Gastroesophageal sphincter (tissue), 2 donors: Measurements from ENCODE around the gene NAV2.

Source experiments
- EP300 ChIP-seq: sonication (generic); formaldehyde crosslinking; IDR thresholded peaks from one replicate; pipeline ENCODE4 v1.6.1; 2017; ENCODE audit warnings: antibody characterized with exemption, mild to moderate bottlenecking
- POLR2A ChIP-seq, 2 donors: fragments of 450-650 bp; IDR thresholded peaks; one replicate each; pipeline ENCODE4 v1.6.1; 2017; ENCODE audit warnings: antibody characterized with exemption in 2 of 2, mild to moderate bottlenecking in 2 of 2, moderate library complexity in 1 of 2

- TF ChIP-seq EP300 (no peak), POLR2A (IDR thresholded peaks at IDR 0.05) (no peak)
Measured at GRCh38 chr11:19738124-19738523, 25.5 kb downstream of the NAV2 start.
